Measurements from ENCODE around the gene DHDDS.

The DHDDS gene

DNA sequence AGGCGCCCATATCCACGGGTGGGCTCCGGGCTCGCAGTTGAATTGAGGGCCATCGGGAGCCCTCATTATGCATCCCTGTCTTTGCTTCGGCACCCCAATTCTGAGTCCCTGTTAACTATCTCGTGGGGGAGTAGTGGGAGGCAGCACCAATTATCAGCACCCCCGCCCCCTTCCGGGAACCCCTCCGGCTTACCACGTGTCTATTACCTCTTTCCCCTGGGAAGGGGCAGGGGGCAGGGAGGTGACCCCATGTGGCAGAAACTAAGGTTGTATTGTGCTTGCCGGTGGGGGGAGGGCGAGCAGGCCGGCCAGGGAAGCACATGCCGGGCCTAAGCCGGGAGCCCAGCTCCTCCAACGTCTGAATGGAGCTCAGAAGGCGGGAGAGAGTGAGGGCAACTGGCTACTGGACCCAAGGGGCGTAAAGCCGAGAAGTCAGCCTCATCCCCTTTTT is 20.5 kb upstream of the DHDDS start:
- TF ChIP-seq ELF4 (IDR thresholded peaks at IDR 0.05): no peak
- TF ChIP-seq FOXK2 (IDR thresholded peaks at IDR 0.05): no peak
- ChIA-PET CTCF (no interaction called here), POLR2A (no interaction called here)
- DNase-seq (ENCODE audit: extremely low spot score): no peak

DNA sequence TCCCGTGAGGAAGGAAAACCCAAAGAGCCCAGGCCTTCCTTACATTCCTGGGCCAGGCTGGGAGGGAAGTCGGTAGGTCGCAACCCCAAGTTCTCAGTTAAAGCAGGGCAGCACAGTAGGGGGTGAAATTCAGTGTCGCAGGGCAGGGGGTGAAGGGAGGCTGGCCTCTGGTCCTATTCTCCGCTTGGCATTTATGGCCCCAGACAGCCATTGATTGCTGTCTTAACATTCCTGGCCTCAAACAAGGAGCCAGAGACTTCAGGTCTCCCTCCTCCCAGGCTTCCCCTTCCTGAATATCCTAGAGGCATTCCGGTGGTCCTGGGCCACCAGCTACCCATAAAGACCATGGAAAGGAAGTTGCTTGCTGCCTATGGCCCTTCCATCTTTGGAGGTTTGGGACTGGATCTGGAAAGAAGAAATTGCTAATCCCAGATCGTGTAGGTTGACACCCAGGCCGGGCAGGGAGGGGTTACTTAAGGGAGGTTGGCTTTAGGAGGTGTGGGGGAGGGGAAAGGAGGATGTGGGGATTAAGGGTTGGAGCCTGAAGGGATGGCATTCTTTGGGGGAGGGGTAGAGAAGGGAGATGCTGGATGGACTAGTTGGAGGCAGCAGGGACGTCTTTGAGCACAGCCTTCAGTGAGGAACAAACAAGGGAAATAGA is 19.8 kb upstream of the DHDDS start:
- TF ChIP-seq BHLHE40 (IDR thresholded peaks at IDR 0.05; ENCODE audit: borderline replicate concordance): no peak
- TF ChIP-seq TARDBP (IDR thresholded peaks at IDR 0.05): no peak
- TF ChIP-seq ARNT (IDR thresholded peaks at IDR 0.05): no peak
- TF ChIP-seq ZNF384 (IDR thresholded peaks at IDR 0.05): no peak
- TF ChIP-seq ELF4 (IDR thresholded peaks at IDR 0.05): no peak
- no peak for TF ChIP-seq NFRKB (IDR thresholded peaks at IDR 0.05)
- no peak for TF ChIP-seq FOXK2 (IDR thresholded peaks at IDR 0.05)
- TF ChIP-seq HDGF (IDR thresholded peaks at IDR 0.05; ENCODE audit: borderline replicate concordance): no peak
- TF ChIP-seq FOXM1 (IDR thresholded peaks at IDR 0.05; ENCODE audit: borderline replicate concordance): no peak
- TF ChIP-seq SP1 (IDR thresholded peaks at IDR 0.05): no peak
- no peak for DNase-seq (ENCODE audit: extremely low spot score)
- ChIA-PET CTCF (interaction anchor here (1.4 kb wide), 1 partner anchor 127 kb away, joined by 3 read pairs; no protein-coding TSS in a partner anchor), POLR2A (no interaction called here)

DNA sequence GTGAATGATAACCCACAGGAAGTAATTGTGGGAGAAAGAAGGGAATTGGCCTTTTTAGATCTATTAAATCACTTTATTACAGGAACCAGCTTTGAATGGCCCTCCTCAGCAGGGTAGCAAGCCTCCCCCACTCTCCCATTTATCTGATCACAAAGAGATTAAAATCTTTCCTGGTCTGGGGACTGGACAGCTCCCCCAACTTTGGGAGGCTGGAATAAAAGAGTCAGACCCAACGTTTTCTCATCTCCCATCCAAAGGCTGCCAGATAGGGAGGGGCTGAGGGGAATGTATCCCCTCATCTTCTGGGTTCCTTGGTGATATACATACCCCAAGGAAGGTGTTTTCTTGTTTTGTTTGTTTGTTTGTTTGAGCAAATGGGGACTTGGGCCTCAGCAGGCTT is 19.1 kb upstream of the DHDDS start:
- TF ChIP-seq FOXK2 (IDR thresholded peaks at IDR 0.05) (no peak), NFRKB (IDR thresholded peaks at IDR 0.05) (no peak), BHLHE40 (IDR thresholded peaks at IDR 0.05; ENCODE audit: borderline replicate concordance) (no peak), SUZ12 (IDR thresholded peaks at IDR 0.05) (no peak)
- ChIA-PET POLR2A (no interaction called here), CTCF (interaction anchor here (0.6 to 1.4 kb wide), 2 partner anchors 127 to 398 kb away, joined by 3 read pairs; no protein-coding TSS in a partner anchor)
- no peak for DNase-seq (ENCODE audit: extremely low spot score)

DNA sequence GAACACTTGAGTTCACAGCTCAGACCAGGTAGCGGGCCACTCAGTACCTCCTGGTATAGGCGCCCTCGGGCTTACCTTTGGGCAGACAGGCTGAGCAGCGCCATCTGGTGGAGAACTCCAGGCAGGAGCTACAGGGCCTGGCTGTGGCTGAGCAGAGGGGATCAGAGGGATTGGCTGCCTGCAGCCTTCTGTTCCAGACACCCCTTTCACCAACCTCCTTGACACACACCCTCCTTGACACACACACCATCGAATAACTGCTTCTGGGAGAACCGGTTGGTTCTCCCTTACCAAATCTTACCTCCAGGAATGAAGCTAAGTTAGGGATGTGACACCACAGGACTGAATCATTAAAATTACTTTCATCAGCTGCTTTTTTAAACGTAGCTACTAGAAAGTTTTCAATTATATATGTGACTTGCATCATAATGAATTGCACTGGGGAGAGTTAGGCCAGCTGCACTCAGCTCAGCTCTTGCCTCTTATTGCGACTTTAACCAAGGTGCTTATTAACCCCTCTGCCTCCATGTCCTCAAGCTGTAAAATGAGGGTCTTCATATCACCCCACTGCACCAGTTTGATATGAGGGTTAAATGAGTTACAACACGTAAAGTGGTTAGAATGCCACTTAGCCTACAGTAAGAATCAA is 14.9 kb upstream of the DHDDS start:
- CTCF ChIA-PET: interaction anchor here (0.5 to 2.0 kb wide), 26 partner anchors 9 to 367 kb away, joined by 3 to 27 read pairs (median 4); partner anchors contain the start of genes DHDDS and SH3BGRL3
- peak; percentile 80 for DNase-seq (ENCODE audit: extremely low spot score)
- POLR2A ChIA-PET: interaction anchor here (2.0 kb wide), 1 partner anchor 15 kb away, joined by 9 read pairs; the partner anchor contains the start of gene DHDDS
- TF ChIP-seq HDGF (IDR thresholded peaks at IDR 0.05; ENCODE audit: borderline replicate concordance) (no peak), ELF4 (IDR thresholded peaks at IDR 0.05) (no peak), SUZ12 (IDR thresholded peaks at IDR 0.05) (no peak)

DNA sequence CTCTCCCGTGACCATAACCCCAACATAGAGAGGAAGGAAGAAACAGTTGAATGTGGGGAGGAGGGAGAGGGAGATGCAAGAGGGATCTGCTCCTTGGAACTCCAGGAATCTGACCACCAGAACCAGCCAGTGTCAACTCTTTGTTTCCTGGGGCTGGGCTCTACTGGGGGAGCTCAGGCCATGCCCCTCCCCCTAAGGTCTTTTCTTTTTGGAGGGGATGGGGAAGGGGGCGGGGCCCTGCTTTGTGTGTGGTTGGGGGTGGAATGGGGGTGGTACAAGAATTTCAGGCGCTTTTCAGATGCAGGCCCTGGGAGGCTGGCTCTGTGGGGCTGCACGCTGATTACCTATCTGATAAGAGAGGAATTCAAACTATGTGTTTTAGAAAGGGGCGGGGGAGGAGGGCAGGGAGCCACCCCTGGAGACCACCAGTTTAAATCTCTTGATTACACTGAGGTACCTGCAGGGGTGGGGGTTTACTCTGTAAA is 13.2 kb upstream of the DHDDS start:
- CTCF ChIA-PET: interaction anchor here (0.7 to 1.4 kb wide), 2 partner anchors 14 to 133 kb away, joined by 3 to 8 read pairs; no protein-coding TSS in a partner anchor
- DNase-seq (ENCODE audit: extremely low spot score): no peak
- TF ChIP-seq ARNT (IDR thresholded peaks at IDR 0.05): no peak
- no peak for TF ChIP-seq HDGF (IDR thresholded peaks at IDR 0.05; ENCODE audit: borderline replicate concordance)
- no peak for TF ChIP-seq LEF1 (IDR thresholded peaks at IDR 0.05; ENCODE audit: borderline replicate concordance)
- TF ChIP-seq ZNF384 (IDR thresholded peaks at IDR 0.05): no peak
- TF ChIP-seq, protein P1, sequence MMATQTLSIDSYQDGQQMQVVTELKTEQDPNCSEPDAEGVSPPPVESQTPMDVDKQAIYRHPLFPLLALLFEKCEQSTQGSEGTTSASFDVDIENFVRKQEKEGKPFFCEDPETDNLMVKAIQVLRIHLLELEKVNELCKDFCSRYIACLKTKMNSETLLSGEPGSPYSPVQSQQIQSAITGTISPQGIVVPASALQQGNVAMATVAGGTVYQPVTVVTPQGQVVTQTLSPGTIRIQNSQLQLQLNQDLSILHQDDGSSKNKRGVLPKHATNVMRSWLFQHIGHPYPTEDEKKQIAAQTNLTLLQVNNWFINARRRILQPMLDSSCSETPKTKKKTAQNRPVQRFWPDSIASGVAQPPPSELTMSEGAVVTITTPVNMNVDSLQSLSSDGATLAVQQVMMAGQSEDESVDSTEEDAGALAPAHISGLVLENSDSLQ (IDR thresholded peaks at IDR 0.05): no peak
- TF ChIP-seq FOXA1 (IDR thresholded peaks at IDR 0.05): no peak
- no peak for TF ChIP-seq SP1 (IDR thresholded peaks at IDR 0.05)
- TF ChIP-seq FOXK2 (IDR thresholded peaks at IDR 0.05): no peak
- no peak for TF ChIP-seq TARDBP (IDR thresholded peaks at IDR 0.05)
- no peak for TF ChIP-seq BHLHE40 (IDR thresholded peaks at IDR 0.05; ENCODE audit: borderline replicate concordance)
- no peak for TF ChIP-seq L3MBTL2 (conservative IDR thresholded peaks at IDR 0.05)
- TF ChIP-seq NFRKB (IDR thresholded peaks at IDR 0.05): no peak
- no peak for TF ChIP-seq FOXM1 (IDR thresholded peaks at IDR 0.05; ENCODE audit: borderline replicate concordance)
- no peak for TF ChIP-seq CTBP1 (IDR thresholded peaks at IDR 0.05; ENCODE audit: borderline replicate concordance)
- no peak for TF ChIP-seq SUZ12 (IDR thresholded peaks at IDR 0.05)
- no peak for TF ChIP-seq ELF4 (IDR thresholded peaks at IDR 0.05)
- POLR2A ChIA-PET: no interaction called here

DNA sequence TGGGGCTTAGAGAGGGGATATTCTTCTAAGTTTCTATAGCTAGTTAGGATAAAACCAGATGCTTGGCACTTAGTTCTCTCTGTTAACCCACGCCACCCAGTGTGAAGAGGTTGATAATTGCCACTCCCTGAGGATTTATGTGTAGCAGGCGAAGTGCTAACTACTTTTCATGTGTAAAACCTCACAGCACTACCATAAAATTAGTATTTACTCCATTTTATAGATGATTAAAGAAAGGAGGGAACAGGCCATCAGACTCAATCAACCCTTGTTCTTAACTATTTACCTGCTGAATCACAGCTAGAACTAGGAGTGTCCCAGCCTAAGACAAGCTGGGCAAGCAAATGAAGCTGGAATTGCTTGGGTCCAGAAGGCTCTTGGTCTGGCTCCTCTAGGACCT is 12.6 kb upstream of the DHDDS start:
- ChIA-PET POLR2A (interaction anchor here (0.6 to 1.7 kb wide), 3 partner anchors 13 to 52 kb away, joined by 3 to 8 read pairs (median 4); partner anchors contain the start of genes DHDDS and HMGN2), CTCF (interaction anchor here (1.4 kb wide), 1 partner anchor 134 kb away, joined by 8 read pairs; no protein-coding TSS in a partner anchor)
- DNase-seq (ENCODE audit: extremely low spot score): no peak
- no peak for TF ChIP-seq FOXK2 (IDR thresholded peaks at IDR 0.05)
- no peak for TF ChIP-seq LEF1 (IDR thresholded peaks at IDR 0.05; ENCODE audit: borderline replicate concordance)
- no peak for TF ChIP-seq SP1 (IDR thresholded peaks at IDR 0.05)
- no peak for TF ChIP-seq CTBP1 (IDR thresholded peaks at IDR 0.05; ENCODE audit: borderline replicate concordance)
- TF ChIP-seq, protein P1 (IDR thresholded peaks at IDR 0.05): no peak
- no peak for TF ChIP-seq TARDBP (IDR thresholded peaks at IDR 0.05)
- TF ChIP-seq ZNF384 (IDR thresholded peaks at IDR 0.05): no peak
- no peak for TF ChIP-seq ELF4 (IDR thresholded peaks at IDR 0.05)
- TF ChIP-seq BHLHE40 (IDR thresholded peaks at IDR 0.05; ENCODE audit: borderline replicate concordance): no peak
- TF ChIP-seq L3MBTL2 (conservative IDR thresholded peaks at IDR 0.05): no peak
- no peak for TF ChIP-seq FOXA1 (IDR thresholded peaks at IDR 0.05)
- TF ChIP-seq SUZ12 (IDR thresholded peaks at IDR 0.05): no peak
- no peak for TF ChIP-seq FOXM1 (IDR thresholded peaks at IDR 0.05; ENCODE audit: borderline replicate concordance)
- TF ChIP-seq ARNT (IDR thresholded peaks at IDR 0.05): no peak
- TF ChIP-seq NFRKB (IDR thresholded peaks at IDR 0.05): no peak
- TF ChIP-seq HDGF (IDR thresholded peaks at IDR 0.05; ENCODE audit: borderline replicate concordance): no peak

Measured in HEK293T (cell line).